Occipital lobe (tissue), 2 donors: ENCODE data around the gene UCP3. TPM values are rescaled to one million over a fixed set of nuclear protein-coding genes. Genes with fewer than 3 reads are reported as not detected.
"Not testable (repeated sequence)": the region's sequence is repeated elsewhere in the genome, so short reads cannot be mapped to it uniquely, and the experiment has no call there.

Source experiments
- DNase-seq: peaks from one replicate; lab custom pipeline; 2025; lab: John Stamatoyannopoulos, UW
- total RNA-seq: library from RNA; depleted of rRNA; stranded (reverse); fragments of >200 nt; gene quantifications from one replicate; pipeline ENCODE4 v1.2.3, GENCODE V29; 2014

The UCP3 gene
- total RNA-seq, 1 donor from 2014 or later, result 0.62 TPM

GRCh38 chr11:74000307-74001133, 8.4 kb downstream of the UCP3 start:
- DNase-seq, result no peak

DNA sequence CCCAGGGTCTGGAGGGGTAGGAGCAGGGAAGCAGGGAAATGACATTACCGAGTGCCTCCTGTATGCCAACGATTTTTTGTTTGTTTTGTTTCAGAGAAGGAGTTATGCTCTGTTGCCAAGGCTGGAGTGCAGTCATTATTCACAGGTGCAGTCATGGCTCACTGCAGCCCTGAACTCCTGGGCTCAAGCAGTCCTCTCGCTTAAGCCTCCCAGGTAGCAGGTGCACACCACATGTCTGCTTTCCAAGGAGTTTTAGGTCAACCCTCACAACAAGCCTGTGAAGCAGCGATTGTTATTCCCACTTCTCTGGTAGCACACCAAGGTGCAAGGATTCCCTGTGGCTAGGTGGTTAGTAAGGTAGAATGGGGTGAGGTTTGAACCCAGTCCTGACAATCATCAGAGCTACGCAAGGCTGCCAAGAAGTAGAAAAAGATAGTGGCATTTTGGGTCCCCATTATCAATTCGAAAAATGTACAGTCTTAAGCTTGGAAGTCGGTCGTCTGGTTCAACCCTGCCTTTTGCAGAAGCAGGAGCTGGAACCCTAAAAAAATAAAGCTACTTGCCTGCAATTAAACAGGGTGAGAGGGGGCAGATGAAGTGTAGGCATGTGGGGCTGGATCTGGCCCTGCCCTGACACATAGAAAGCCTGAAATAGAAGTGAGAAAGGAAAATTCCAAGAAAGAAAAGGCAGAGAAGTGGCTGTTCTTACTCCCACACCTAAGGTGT, 9.1 kb downstream of the UCP3 start:
- DNase-seq, result no peak

DNA sequence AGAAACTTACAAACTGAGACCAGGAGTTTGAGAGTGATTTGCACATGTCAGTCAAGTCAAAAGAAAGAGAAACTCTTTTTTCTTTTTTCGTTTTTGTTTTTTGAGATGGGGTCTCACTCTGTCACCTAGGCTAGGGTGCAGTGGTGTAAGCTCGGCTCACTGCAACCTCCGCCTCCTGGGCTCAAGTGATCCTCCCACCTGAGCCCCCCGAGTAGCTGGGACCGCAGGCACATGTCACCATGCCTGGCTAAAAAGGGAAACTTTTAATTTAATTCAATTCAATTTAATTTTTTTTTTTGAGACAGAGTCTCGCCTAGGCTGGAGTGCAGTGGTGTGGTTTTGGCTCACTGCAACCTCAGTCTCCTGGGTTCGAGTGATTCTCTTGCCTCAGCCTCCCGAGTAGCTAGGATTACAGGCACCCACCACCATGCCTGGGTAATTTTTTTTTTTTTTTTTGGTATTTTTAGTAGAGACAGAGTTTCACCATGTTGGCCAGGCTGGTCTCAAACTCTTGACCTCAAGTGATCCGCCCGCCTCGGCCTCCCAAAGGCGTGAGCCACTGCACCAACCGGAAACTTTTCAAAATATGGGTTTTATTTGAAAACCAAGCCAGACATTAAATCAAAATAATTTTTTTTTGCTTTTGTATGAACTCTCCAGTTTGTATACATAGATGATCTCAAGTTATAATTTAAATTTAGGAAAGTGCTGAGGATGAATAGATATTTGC, 9.9 kb downstream of the UCP3 start:
- DNase-seq, result no peak

GRCh38 chr11:73997120-73997770, 11.6 kb downstream of the UCP3 start:
- DNase-seq, result no peak

DNA sequence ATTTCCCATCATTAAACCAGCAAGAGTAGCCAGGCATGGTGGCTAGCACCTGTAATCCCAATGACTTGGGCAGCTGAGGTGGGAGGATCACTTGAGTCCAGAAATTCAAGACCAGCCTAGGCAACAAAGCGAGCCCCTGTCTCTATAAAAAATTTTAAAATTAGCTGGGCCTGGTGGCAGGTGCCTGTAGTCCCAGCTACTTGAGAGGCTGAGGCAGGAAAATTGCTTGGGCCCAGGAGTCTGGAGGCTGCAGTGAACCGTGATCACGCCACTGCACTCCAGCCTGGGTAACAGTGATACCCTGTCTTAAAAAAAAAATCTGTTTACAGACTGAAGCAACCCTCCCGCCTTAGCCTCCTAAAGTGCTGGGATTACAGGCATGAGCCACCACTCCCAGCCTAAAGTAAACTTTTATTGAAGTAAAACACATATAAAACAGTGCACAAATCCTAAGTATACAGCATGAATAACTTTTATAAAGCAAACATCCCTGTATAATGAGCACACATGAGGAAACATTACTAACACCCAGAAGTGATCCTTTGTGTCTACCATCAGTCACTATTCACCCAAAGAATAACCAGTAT, 12.6 kb downstream of the UCP3 start:
- no peak for DNase-seq

DNA sequence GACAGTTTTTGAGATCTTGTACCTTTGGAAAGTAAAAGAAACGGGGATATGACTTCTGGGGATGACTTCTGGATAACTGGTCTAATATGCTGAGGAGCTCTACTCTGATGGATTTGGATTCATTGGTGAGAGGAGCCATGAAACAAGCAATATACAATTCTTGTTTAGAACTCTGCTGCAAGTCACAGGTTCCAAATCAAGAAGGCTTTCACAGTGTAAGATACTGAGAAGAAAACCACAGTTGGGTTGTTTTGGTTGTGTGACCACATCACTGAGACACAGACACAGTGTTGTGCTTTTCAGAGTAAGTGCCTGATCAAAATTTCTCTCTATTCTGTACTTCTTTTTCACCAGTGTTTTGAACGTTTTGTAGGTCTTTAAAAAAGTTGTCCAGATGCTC, 13.2 kb downstream of the UCP3 start:
- no peak for DNase-seq

DNA sequence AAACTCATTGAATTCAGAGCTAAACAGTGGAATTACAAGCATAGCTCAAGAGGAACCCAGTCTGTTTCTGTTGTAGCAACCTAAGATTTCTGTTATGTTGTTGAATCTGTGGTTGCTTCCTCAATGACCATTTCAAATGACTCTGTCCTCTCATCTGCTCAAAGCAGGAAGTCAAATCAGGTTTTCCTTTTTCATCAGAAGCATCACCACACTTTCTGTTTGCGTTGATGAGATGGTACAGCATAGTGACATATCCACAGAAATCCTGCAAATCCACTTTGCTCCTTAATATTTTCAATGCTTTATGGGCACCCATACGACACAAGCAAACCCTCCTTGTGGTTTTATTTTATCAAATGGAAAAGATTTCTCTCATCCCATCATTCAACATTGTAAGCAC, 13.6 kb downstream of the UCP3 start:
- no peak for DNase-seq

- DNase-seq, result no peak
Observed at GRCh38 chr11:73991471-73992006, 17.3 kb downstream of the UCP3 start.

DNA sequence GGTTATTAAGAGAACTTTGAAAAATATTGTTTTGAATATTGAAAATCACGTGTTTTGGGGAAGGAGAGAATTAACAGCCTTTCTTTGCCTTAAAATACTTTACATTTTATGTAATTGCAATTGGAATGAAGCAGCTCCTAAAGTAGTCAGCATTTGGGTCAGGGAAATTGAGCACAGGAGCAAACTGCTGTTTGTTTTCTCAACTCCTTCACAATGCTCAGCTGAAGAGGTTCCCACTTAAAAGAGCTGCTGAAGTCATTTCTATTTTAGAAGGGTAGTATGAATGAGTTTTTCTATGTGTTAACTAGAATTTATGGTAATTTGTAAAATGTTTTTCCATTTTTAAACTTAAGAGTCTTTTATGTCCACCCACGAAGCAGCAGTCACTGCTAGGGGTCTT, 18.2 kb downstream of the UCP3 start:
- DNase-seq, result no peak

- DNase-seq, result no peak
Observed at GRCh38 chr11:73989156-73989555, 19.7 kb downstream of the UCP3 start.

GRCh38 chr11:73988227-73988626, 20.7 kb downstream of the UCP3 start:
- no peak for DNase-seq

DNA sequence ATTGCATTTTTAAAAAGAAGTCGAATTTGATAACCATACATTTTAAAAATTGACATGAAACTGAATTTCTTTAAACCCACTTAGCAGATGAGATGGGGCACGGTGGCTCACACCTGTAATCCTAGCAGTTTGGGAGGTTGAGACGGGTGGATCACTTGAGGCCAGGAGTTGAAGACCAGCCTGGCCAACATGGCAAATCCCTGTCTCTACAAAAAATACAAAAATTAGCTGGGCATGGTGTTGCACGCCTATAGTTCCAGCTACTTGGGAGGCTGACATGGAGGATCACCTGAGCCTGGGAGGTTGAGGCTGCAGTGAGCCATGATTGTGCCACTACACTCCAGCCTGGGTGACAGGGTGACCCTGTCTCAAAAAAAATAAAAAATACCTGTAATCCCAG, 23.2 kb downstream of the UCP3 start:
- not testable (repeated sequence) for DNase-seq

DNA sequence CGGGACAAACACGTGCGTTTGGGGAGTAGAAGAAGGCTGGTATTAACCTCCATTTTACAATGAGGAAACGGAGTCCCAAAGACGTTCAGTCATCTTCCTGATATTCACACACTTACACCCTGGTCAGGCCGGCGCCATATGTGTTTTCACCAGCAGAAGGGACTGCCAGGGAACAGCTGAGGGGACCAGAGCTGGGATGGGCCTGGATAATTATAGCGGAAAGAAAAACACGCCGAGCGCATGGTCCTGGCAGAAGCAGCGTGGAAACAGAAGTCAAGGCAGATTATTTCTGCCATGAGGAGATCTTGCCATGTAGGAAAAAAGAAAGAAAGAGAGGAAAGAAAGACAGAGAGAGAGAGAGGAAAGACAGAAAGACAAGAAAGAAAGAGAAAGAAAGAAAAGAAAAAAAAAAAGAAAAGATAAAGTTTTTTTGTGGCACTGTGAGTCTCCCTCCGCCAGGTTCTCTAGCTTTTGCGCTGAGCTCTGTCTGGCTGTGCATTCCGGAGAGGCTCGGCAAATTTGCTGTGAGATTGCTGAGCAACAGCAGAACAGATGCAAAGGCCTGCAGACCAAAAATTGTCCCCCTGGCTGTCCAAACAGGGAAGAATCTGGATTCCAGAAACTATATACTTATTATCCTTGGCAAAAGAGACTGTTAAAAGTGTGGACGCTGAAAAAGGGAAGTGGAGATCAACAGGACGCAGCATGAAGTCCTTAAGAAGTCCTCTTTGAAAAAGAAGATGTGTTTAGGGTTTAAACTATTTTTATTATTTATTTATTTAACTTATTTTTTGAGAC, 24.9 kb downstream of the UCP3 start:
- DNase-seq, result no peak

GRCh38 chr11:73982990-73983740, 25.7 kb downstream of the UCP3 start:
- DNase-seq, result peak; percentile 91

GRCh38 chr11:73982595-73982989, 26.3 kb downstream of the UCP3 start, which contains the start of gene UCP2:
TSS of gene UCP2 (minus strand) at chr11:73982843. CDS start at chr11:73978378, 4,465 bp downstream.
- peak; percentile 71 for DNase-seq

DNA sequence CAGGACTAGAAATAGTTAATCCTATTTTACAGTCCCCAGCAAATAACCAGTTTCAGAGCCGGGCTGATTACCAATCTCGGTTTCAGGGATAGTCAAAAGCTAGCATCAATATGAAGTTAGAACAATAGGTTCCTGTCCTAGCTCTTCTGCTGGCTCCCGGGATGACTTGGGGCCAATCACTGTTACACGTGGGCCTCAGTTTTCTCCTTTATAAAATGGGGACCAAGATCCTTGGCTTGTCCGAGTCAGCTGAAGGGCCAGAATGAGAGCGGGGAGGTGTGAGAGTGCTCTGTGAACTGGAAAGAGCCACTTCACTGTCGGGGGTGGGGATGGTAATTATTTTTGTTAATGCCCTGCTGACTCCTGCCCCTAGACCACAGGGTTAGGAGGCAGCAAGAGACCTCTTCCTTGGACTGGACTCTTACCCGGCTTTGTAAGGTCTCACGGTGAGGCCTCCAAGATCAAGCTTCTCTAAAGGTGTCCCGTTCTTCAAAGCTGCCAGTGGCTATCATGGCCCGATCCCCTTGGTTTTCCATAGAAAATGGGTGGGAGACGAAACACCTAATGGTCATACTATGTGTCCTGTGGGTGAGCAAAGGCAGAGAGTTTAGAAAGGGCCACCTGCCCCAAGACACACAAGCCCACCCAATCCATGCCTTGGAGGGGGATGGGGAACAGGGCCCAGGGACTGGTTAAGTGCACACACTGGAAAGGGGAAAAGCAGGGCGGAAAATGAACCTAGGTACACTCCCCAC, 27.7 kb downstream of the UCP3 start:
- DNase-seq, result no peak

GRCh38 chr11:73980001-73980961, 28.6 kb downstream of the UCP3 start:
- DNase-seq, result no peak
